ENCODE results near the gene CBLC.

DNA sequence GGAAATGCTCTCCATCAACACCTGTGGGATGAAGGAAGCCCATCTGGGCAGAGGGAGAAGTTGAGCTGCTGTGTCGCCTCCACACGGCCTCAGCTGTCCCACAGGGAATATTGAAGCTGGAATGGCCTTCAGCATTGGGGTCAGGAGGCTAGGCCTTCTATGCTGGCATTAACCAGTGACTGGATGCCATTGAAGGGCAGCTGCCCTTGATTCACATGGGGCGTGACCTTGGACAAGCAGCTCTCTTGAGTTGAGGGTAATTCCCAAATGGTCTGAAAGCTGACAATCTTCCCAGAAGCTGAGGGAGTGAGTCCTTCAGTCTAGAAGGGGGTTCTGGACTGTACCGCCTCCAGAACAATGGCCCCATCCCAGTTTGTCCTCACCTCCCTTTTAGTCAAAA is 22.5 kb upstream of the CBLC start:
- TF ChIP-seq BACH2 (CRISPR knock-in tag; IDR thresholded peaks at IDR 0.05; ENCODE audit: borderline replicate concordance) (no peak), CSDC2 (CRISPR knock-in tag; IDR thresholded peaks at IDR 0.05) (no peak), GLIS3 (CRISPR knock-in tag; IDR thresholded peaks at IDR 0.05) (no peak), RARB (CRISPR knock-in tag; IDR thresholded peaks at IDR 0.05) (no peak), ZNF565 (CRISPR knock-in tag; conservative IDR thresholded peaks at IDR 0.05; ENCODE audit: low read depth) (no peak), ZNF70 (CRISPR knock-in tag; IDR thresholded peaks at IDR 0.05) (no peak), ESRRG (CRISPR knock-in tag; IDR thresholded peaks at IDR 0.05) (no peak), ZFP3 (CRISPR knock-in tag; IDR thresholded peaks at IDR 0.05) (no peak), ARNTL (CRISPR knock-in tag; IDR thresholded peaks at IDR 0.05; ENCODE audit: borderline replicate concordance, low read depth) (no peak), TCF4 (CRISPR knock-in tag; IDR thresholded peaks at IDR 0.05; ENCODE audit: borderline replicate concordance) (no peak)
- TF ChIP-seq, protein P1, sequence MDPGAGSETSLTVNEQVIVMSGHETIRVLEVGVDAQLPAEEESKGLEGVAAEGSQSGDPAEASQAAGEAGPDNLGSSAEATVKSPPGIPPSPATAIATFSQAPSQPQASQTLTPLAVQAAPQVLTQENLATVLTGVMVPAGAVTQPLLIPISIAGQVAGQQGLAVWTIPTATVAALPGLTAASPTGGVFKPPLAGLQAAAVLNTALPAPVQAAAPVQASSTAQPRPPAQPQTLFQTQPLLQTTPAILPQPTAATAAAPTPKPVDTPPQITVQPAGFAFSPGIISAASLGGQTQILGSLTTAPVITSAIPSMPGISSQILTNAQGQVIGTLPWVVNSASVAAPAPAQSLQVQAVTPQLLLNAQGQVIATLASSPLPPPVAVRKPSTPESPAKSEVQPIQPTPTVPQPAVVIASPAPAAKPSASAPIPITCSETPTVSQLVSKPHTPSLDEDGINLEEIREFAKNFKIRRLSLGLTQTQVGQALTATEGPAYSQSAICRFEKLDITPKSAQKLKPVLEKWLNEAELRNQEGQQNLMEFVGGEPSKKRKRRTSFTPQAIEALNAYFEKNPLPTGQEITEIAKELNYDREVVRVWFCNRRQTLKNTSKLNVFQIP (CRISPR knock-in tag; IDR thresholded peaks at IDR 0.05; ENCODE audit: borderline replicate concordance, low read depth): no peak
- TF ChIP-seq, protein P2, sequence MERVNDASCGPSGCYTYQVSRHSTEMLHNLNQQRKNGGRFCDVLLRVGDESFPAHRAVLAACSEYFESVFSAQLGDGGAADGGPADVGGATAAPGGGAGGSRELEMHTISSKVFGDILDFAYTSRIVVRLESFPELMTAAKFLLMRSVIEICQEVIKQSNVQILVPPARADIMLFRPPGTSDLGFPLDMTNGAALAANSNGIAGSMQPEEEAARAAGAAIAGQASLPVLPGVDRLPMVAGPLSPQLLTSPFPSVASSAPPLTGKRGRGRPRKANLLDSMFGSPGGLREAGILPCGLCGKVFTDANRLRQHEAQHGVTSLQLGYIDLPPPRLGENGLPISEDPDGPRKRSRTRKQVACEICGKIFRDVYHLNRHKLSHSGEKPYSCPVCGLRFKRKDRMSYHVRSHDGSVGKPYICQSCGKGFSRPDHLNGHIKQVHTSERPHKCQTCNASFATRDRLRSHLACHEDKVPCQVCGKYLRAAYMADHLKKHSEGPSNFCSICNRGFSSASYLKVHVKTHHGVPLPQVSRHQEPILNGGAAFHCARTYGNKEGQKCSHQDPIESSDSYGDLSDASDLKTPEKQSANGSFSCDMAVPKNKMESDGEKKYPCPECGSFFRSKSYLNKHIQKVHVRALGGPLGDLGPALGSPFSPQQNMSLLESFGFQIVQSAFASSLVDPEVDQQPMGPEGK (CRISPR knock-in tag; IDR thresholded peaks at IDR 0.05; ENCODE audit: borderline replicate concordance): no peak
